HL-60/S4 treated with retinoic acid at 250 ng/mL for 4 days and 3 days (cell line): Measurements from ENCODE around the gene NMT1.

ENCODE experiments used
- in situ Hi-C: fragments of 300-500 bp; cut with MboI; formaldehyde crosslinking; loops from 2 replicates; pipeline ENCODE4 v1.7.0; 2022; ENCODE audit warnings: low sequenced_read_pairs

NMT1 gene

GRCh38 chr17:45148183-45149036 is 87.3 kb downstream of the NMT1 start, which contains the start of gene HEXIM1:
Gene HEXIM1 (plus strand): TSS chr17:45148475. CDS start chr17:45149191, 716 bp downstream.
- in situ Hi-C loops: no loop called here

GRCh38 chr17:45149037-45149668 is 88.0 kb downstream of the NMT1 start:
- in situ Hi-C loops: no loop called here

DNA sequence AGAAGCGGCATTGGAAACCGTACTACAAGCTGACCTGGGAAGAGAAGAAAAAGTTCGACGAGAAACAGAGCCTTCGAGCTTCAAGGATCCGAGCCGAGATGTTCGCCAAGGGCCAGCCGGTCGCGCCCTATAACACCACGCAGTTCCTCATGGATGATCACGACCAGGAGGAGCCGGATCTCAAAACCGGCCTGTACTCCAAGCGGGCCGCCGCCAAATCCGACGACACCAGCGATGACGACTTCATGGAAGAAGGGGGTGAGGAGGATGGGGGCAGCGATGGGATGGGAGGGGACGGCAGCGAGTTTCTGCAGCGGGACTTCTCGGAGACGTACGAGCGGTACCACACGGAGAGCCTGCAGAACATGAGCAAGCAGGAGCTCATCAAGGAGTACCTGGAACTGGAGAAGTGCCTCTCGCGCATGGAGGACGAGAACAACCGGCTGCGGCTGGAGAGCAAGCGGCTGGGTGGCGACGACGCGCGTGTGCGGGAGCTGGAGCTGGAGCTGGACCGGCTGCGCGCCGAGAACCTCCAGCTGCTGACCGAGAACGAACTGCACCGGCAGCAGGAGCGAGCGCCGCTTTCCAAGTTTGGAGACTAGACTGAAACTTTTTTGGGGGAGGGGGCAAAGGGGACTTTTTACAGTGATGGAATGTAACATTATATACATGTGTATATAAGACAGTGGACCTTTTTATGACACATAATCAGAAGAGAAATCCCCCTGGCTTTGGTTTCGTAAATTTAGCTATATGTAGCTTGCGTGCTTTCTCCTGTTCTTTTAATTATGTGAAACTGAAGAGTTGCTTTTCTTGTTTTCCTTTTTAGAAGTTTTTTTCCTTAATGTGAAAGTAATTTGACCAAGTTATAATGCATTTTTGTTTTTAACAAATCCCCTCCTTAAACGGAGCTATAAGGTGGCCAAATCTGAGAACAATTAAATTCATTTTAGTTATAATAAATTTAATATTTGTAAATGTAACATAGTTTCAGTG is 88.8 kb downstream of the NMT1 start:
- in situ Hi-C loops: no loop called here

GRCh38 chr17:45150911-45151809 is 90.0 kb downstream of the NMT1 start:
- in situ Hi-C loops: no loop called here

- in situ Hi-C loops: no loop called here
Measured at GRCh38 chr17:45155029-45155428, 93.9 kb downstream of the NMT1 start.

DNA sequence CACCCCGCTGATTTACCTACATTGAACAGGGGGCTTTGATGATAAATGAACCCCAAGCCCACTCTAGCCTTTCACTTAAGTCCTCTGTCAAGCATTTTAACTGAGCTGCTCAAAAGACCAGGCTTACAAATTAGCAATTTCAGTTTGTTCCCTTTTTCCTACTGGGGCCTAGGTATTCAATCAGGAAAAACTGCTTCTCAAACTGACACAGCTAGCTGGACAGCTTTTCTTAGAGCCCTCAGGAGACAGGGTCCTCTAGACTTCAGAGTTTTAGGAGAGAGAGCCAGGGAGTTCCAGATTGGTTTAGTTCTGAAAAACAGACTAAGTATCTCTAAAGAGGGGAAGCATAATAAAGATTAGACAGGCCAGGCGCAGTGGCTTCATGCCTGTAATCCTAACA is 94.4 kb downstream of the NMT1 start:
- in situ Hi-C loops: no loop called here

DNA sequence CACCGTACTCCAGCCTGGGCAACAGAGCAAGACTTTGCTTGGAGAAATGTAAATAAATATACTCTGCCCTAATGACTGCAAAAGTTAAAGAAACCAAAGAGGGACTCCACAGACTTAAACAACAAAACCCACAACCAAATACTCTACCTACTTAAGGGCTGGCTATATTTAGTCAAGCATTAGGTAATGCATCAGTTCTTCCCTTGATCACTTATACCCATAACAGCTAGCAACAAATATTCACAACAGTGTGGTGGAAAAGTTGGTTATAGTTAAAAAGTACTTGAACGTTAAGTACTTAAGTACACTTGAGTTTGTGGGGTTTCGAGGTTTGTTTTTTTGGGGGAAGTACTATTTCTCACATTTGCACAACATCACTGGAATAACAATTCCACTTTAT is 95.1 kb downstream of the NMT1 start:
- in situ Hi-C loops: no loop called here
